H1 (cell line): Measurements from ENCODE around the gene PTPRT. TPM values are rescaled to one million over a fixed set of nuclear protein-coding genes. Genes with fewer than 3 reads are reported as not detected.

Source experiments
- HDAC6 ChIP-seq: IDR thresholded peaks from one replicate; pipeline ENCODE4 v1.7.1; 2012; ENCODE audit warnings: low read depth, mild to moderate bottlenecking, inconsistent platforms, low read length, moderate library complexity
- POLR2AphosphoS5 ChIP-seq: IDR thresholded peaks from 2 replicates; pipeline ENCODE4 v1.6.1; 2011; ENCODE audit warnings: low read depth, low read length
- RAD21 ChIP-seq, 2 experiments: IDR thresholded peaks in 1 of 2; conservative IDR thresholded peaks in 1 of 2; 2 replicates each; pipeline ENCODE4 v1.6.1; 2011; ENCODE audit warnings: low read depth in 2 of 2, low read length in 2 of 2, improper control_type of control experiment in 1 of 2, inconsistent platforms in 1 of 2, mild to moderate bottlenecking in 1 of 2, moderate library complexity in 1 of 2
- SIRT6 ChIP-seq: IDR thresholded peaks from one replicate; pipeline ENCODE4 v1.7.1; 2012; ENCODE audit warnings: low read length, inconsistent platforms
- polyA plus RNA-seq, 7 experiments: library from polyadenylated mRNA; depleted of rRNA in 3 of 7; stranded (reverse) in 5 of 7; unstranded in 2 of 7; fragments of >200 nt in 5 of 7; fragments of 200-250 nt in 2 of 7; gene quantifications; 1 replicate in 5 of 7; 2 replicates in 1 of 7; 4 replicates in 1 of 7; pipeline versions ENCODE4 v1.2.1 to v1.2.3, GENCODE V29; 2011 to 2013; ENCODE audit warnings: missing spikeins in 2 of 7, mixed read lengths in 2 of 7
- total RNA-seq: library from RNA; stranded (reverse); fragmentation: NEBNext Ultra II Directional; extraction: Animal tissue kit (Norgen Biotek cat#: 25700); gene quantifications from 2 replicates; pipeline ENCODE4 v1.2.1, GENCODE V29; 2021

PTPRT gene
- total and polyA plus RNA-seq, 2 of the 8 experiments (the other 6 are each of a cell fraction or from before 2014, with no cell fraction given), result 0.33 to 1.8 TPM

GRCh38 chr20:43006651-43007375 is 182.9 kb downstream of the PTPRT start (continued):
- no peak for TF ChIP-seq SIRT6
- TF ChIP-seq RAD21 (IDR thresholded peaks at IDR 0.05 in 1 of 2, conservative IDR thresholded peaks at IDR 0.05 in 1 of 2; ENCODE audit: low read depth in 2 of 2, low read length in 2 of 2), result no peak
- TF ChIP-seq POLR2AphosphoS5, result no peak
- TF ChIP-seq HDAC6, result no peak
